ENCODE measurements around the gene EARS2. TPM values are rescaled to one million over a fixed set of nuclear protein-coding genes. Genes with fewer than 3 reads are reported as not detected.

EARS2 gene
- total RNA-seq, 1 experiment from 2014 or later: 32.8 TPM

- Mint-ChIP-seq H3K36me3 (ENCODE audit: insufficient read depth, unreplicated experiment) (peaks cover 47% of the 10 kb centered on the region), H3K27me3 (ENCODE audit: insufficient read depth, unreplicated experiment) (no peaks in the 10 kb centered on the region), H3K27ac (ENCODE audit: low read depth, unreplicated experiment) (no peak overlapping the region), H3K4me1 (ENCODE audit: insufficient read depth, unreplicated experiment) (peaks cover 4% of the 10 kb centered on the region), H3K9me3 (ENCODE audit: unreplicated experiment) (peaks cover 7% of the 10 kb centered on the region), H3K4me3 (ENCODE audit: unreplicated experiment) (no peak overlapping the region)
- BruUV-seq (replicated peaks): no TSS peak
- no peak for TF ChIP-seq CTCF (IDR thresholded peaks at IDR 0.05; ENCODE audit: unreplicated experiment)
- ChIA-PET POLR2A (interaction anchor here (1.0 kb wide), 1 partner anchor 67 kb away, joined by 3 read pairs; the partner anchor contains the start of gene PALB2), CTCF (interaction anchor here (0.6 to 0.7 kb wide), 2 partner anchors 75 to 393 kb away, joined by 3 to 4 read pairs; no protein-coding TSS in a partner anchor)
- no peak for DNase-seq (ENCODE audit: unreplicated experiment)
- intact Hi-C loops (cut with micrococcal nuclease): no loop called here
These were observed 16.7 kb upstream of the EARS2 start for GRCh38 chr16:23573817-23574216.

GRCh38 chr16:23572394-23572793, 15.2 kb upstream of the EARS2 start:
- POLR2A ChIA-PET: no interaction called here
- H3K27me3 Mint-ChIP-seq (ENCODE audit: insufficient read depth, unreplicated experiment): no peaks in the 10 kb centered on the region
- peaks cover 48% of the 10 kb centered on the region for H3K36me3 Mint-ChIP-seq (ENCODE audit: insufficient read depth, unreplicated experiment)
- BruUV-seq (replicated peaks): no TSS peak
- no peak overlapping the region for H3K4me3 Mint-ChIP-seq (ENCODE audit: unreplicated experiment)
- no peak overlapping the region for H3K27ac Mint-ChIP-seq (ENCODE audit: low read depth, unreplicated experiment)
- intact Hi-C loops (cut with micrococcal nuclease): no loop called here
- CTCF ChIA-PET: interaction anchor here (0.5 kb wide), 1 partner anchor 18 kb away, joined by 3 read pairs; no protein-coding TSS in a partner anchor
- TF ChIP-seq CTCF (IDR thresholded peaks at IDR 0.05; ENCODE audit: unreplicated experiment): no peak
- no peak for DNase-seq (ENCODE audit: unreplicated experiment)
- peaks cover 4% of the 10 kb centered on the region for H3K4me1 Mint-ChIP-seq (ENCODE audit: insufficient read depth, unreplicated experiment)
- peaks cover 7% of the 10 kb centered on the region for H3K9me3 Mint-ChIP-seq (ENCODE audit: unreplicated experiment)

GRCh38 chr16:23571895-23572294, 14.7 kb upstream of the EARS2 start:
- DNase-seq (ENCODE audit: unreplicated experiment): no peak
- H3K27ac Mint-ChIP-seq (ENCODE audit: low read depth, unreplicated experiment): no peak overlapping the region
- BruUV-seq (replicated peaks): no TSS peak
- peaks cover 4% of the 10 kb centered on the region for H3K4me1 Mint-ChIP-seq (ENCODE audit: insufficient read depth, unreplicated experiment)
- H3K27me3 Mint-ChIP-seq (ENCODE audit: insufficient read depth, unreplicated experiment): no peaks in the 10 kb centered on the region
- ChIA-PET CTCF (no interaction called here), POLR2A (no interaction called here)
- H3K9me3 Mint-ChIP-seq (ENCODE audit: unreplicated experiment): peaks cover 7% of the 10 kb centered on the region
- no peak for TF ChIP-seq CTCF (IDR thresholded peaks at IDR 0.05; ENCODE audit: unreplicated experiment)
- peaks cover 52% of the 10 kb centered on the region for H3K36me3 Mint-ChIP-seq (ENCODE audit: insufficient read depth, unreplicated experiment)
- H3K4me3 Mint-ChIP-seq (ENCODE audit: unreplicated experiment): no peak overlapping the region
- intact Hi-C loops (cut with micrococcal nuclease): no loop called here

- H3K4me1 Mint-ChIP-seq (ENCODE audit: insufficient read depth, unreplicated experiment): peaks cover 4% of the 10 kb centered on the region
- peaks cover 7% of the 10 kb centered on the region for H3K9me3 Mint-ChIP-seq (ENCODE audit: unreplicated experiment)
- DNase-seq (ENCODE audit: unreplicated experiment): no peak
- ChIA-PET CTCF (interaction anchor here (0.6 to 0.9 kb wide), 2 partner anchors 136 to 178 kb away, joined by 3 read pairs; no protein-coding TSS in a partner anchor), POLR2A (no interaction called here)
- no TSS peak for BruUV-seq (replicated peaks)
- no peaks in the 10 kb centered on the region for H3K27me3 Mint-ChIP-seq (ENCODE audit: insufficient read depth, unreplicated experiment)
- no peak overlapping the region for H3K27ac Mint-ChIP-seq (ENCODE audit: low read depth, unreplicated experiment)
- H3K4me3 Mint-ChIP-seq (ENCODE audit: unreplicated experiment): no peak overlapping the region
- TF ChIP-seq CTCF (IDR thresholded peaks at IDR 0.05; ENCODE audit: unreplicated experiment): no peak
- peaks cover 55% of the 10 kb centered on the region for H3K36me3 Mint-ChIP-seq (ENCODE audit: insufficient read depth, unreplicated experiment)
- intact Hi-C loops (cut with micrococcal nuclease): no loop called here
These were observed 14.0 kb upstream of the EARS2 start for GRCh38 chr16:23570992-23571632.
